Measurements from ENCODE around the gene GFER.
A peak's percentile ranks its signal among the peaks of the same experiment; 100 is the strongest.

GFER gene

GRCh38 chr16:1990351-1991134 lies 6.5 kb downstream of the GFER start:
- DNase-seq (ENCODE audit: low read depth in 2 of 3, low spot score in 2 of 3): no peak

GRCh38 chr16:1991135-1991551 lies 7.2 kb downstream of the GFER start:
- DNase-seq (ENCODE audit: low read depth in 2 of 3, low spot score in 2 of 3): peak in 1 of 3 experiments; percentile 38

- DNase-seq (ENCODE audit: low read depth in 2 of 3, low spot score in 2 of 3): no peak
These were observed 7.6 kb downstream of the GFER start for GRCh38 chr16:1991588-1991947.

- DNase-seq (ENCODE audit: low read depth in 2 of 3, low spot score in 2 of 3): peak; percentile 92 to 98 (median 93)
These were observed 8.1 kb downstream of the GFER start for GRCh38 chr16:1991948-1992703.

- DNase-seq (ENCODE audit: low read depth in 2 of 3, low spot score in 2 of 3): no peak
These were observed 8.8 kb downstream of the GFER start for GRCh38 chr16:1992704-1993317.

GRCh38 chr16:1993731-1994131 lies 9.7 kb downstream of the GFER start:
- no peak for DNase-seq (ENCODE audit: low read depth in 2 of 3, low spot score in 2 of 3)

GRCh38 chr16:1997494-1998359 lies 13.7 kb downstream of the GFER start:
- DNase-seq (ENCODE audit: low read depth in 2 of 3, low spot score in 2 of 3): no peak

- no peak for DNase-seq (ENCODE audit: low read depth in 2 of 3, low spot score in 2 of 3)
These were observed 14.4 kb downstream of the GFER start for GRCh38 chr16:1998360-1998835.

- DNase-seq (ENCODE audit: low read depth in 2 of 3, low spot score in 2 of 3): no peak
These were observed 15.1 kb downstream of the GFER start for GRCh38 chr16:1998852-1999801.

- DNase-seq (ENCODE audit: low read depth in 2 of 3, low spot score in 2 of 3): no peak
These were observed 16.0 kb downstream of the GFER start for GRCh38 chr16:1999866-2000514.

- DNase-seq (ENCODE audit: low read depth in 2 of 3, low spot score in 2 of 3): no peak
These were observed 17.0 kb downstream of the GFER start for GRCh38 chr16:2001035-2001434.

- no peak for DNase-seq (ENCODE audit: low read depth in 2 of 3, low spot score in 2 of 3)
These were observed 17.7 kb downstream of the GFER start for GRCh38 chr16:2001456-2002355.

GRCh38 chr16:2002406-2003230 lies 18.6 kb downstream of the GFER start:
- DNase-seq (ENCODE audit: low read depth in 2 of 3, low spot score in 2 of 3): no peak

- DNase-seq (ENCODE audit: low read depth in 2 of 3, low spot score in 2 of 3): no peak
These were observed 19.3 kb downstream of the GFER start for GRCh38 chr16:2003231-2003826.

- DNase-seq (ENCODE audit: low read depth in 2 of 3, low spot score in 2 of 3): peak; percentile 68 to 87 (median 82)
These were observed 20.0 kb downstream of the GFER start for GRCh38 chr16:2003827-2004641.

All from activated CD8-positive, alpha-beta memory T cell treated with anti-CD3 and anti-CD28 coated beads for 48 hours (primary cell).